SU-DHL-6 (cell line): ENCODE data around the gene SPON2.

Source experiments
- CTCF ChIP-seq: fragments of 200-600 bp; sonication (generic); IDR thresholded peaks from one replicate; pipeline ENCODE4 v1.5.1; 2017; ENCODE audit warnings: antibody characterized with exemption, mild to moderate bottlenecking, low read length, moderate library complexity; ENCODE audit not compliant: insufficient read depth, poor library complexity, severe bottlenecking
- EZH2phosphoT487 ChIP-seq: fragments of 200-600 bp; sonication (generic), shearing (Covaris generic); conservative IDR thresholded peaks from 2 replicates; pipeline ENCODE4 v1.6.1; 2018; ENCODE audit warnings: mild to moderate bottlenecking, antibody characterized with exemption, low read length, moderate library complexity, mixed read lengths

GRCh38 chr4:1209821-1210220 lies 37.4 kb upstream of the SPON2 start:
- TF ChIP-seq CTCF (no peak), EZH2phosphoT487 (no peak)
